LNCaP clone FGC (cell line): ENCODE measurements around the gene LHPP.

Experiments
- DNase-seq: peaks from one replicate; pipeline ENCODE4 v3.0.0-alpha.2; 2011; ENCODE audit warnings: low read depth
- H3K4me3 ChIP-seq: 2 replicates; pipeline ENCODE4 v1.5.1; 2011; ENCODE audit warnings: mild to moderate bottlenecking, low read depth, low read length, control low read depth
- CTCF ChIP-seq: IDR thresholded peaks from 2 replicates; pipeline ENCODE4 v1.5.1; 2012; ENCODE audit warnings: mild to moderate bottlenecking; ENCODE audit not compliant: control insufficient read depth, insufficient read depth; ENCODE audit errors: extremely low read depth

LHPP gene

GRCh38 chr10:124524991-124525653 lies 63.5 kb downstream of the LHPP start:
- no peak for DNase-seq
- no peak overlapping the region for H3K4me3 ChIP-seq
- TF ChIP-seq CTCF: no peak

GRCh38 chr10:124525751-124526600 lies 64.4 kb downstream of the LHPP start:
- no peak overlapping the region for H3K4me3 ChIP-seq
- no peak for DNase-seq
- TF ChIP-seq CTCF: no peak

- DNase-seq: no peak
- no peak overlapping the region for H3K4me3 ChIP-seq
- no peak for TF ChIP-seq CTCF
These were observed 65.1 kb downstream of the LHPP start for GRCh38 chr10:124526621-124527267.

DNA sequence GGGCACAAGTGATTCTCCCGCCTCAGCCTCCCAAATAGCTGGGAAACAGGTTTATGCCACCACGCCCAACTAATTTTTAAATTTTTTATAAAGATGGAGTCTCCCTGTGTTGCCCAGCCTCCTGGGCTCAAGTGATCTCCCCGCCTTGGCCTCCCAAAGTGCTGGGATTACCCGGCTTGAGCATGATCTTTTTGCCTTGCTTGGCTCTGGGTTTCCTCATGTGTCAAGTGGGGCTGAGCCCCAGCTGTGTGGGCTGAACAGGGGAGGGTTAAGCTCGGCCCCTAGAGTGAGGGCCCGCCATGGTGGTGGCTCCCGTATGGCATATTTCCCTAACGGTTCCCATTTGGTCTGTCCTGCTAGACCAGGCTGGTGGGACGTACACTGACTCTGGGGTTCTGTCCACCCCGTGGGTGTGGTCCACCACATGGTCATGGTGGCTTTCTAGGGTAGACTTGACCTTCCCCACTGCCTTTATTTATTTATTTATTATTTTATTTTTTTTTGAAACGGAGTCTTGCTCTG lies 66.3 kb downstream of the LHPP start:
- no peak for DNase-seq
- TF ChIP-seq CTCF: no peak
- H3K4me3 ChIP-seq: no peak overlapping the region

DNA sequence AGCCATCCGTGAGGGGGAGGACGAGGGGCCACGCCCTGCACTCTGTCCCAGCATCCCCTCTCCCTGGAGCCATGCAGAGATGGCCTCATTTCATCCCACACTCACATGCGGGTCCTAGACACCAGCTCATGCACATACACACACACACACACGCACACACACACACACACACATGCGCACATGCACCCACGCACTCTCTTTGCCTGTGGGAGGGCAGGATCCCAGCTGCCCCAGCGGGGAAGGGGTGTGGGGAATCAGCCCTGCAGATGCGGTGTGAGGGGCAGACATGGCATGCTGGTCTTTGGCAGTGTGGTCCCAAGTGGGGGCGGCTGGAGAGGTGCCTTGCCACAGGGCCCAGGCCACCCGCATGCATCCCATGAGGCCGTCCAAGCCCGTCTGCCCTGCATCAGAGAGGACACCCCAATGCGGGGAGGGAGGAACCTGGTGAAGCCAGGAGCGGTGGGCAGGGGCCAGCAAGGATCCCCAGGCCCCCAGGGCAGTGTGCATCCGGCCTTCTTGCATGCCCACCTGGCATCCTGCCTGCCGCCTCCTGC lies 68.1 kb downstream of the LHPP start:
- no peak overlapping the region for H3K4me3 ChIP-seq
- TF ChIP-seq CTCF: no peak
- no peak for DNase-seq

DNA sequence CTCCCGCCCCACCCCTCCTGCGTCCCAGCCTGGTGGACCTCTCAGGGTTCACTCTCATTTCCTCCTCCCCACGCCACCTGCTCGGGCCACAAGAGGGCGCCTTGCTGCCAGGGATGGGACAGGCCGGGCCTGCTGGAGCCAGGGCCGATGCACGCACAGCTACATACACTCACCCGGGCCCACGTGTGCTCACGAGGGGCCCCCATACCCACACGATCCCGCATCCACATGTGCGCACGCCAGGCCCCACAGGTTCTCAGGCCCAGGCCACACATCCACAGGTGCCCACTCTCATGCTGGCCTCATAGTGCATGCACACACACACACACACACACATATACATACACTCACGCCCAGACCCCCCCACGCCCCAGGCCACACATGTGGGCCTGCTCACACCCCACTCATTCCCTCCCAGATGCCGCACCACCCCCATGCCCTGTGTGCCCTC lies 68.6 kb downstream of the LHPP start:
- no peak overlapping the region for H3K4me3 ChIP-seq
- DNase-seq: peak; percentile 31
- TF ChIP-seq CTCF: peak; percentile 99
